HL-60 (cell line): ENCODE measurements around the gene RPIA.

ENCODE experiments used
- DNase-seq, 2 experiments: peaks; one replicate each; pipeline ENCODE4 v3.0.0-alpha.2; 2010 to 2020; ENCODE audit warnings: low read depth in 1 of 2, low spot score in 1 of 2
- H3K27ac ChIP-seq: fragments of 250-450 bp; sonication (Bioruptor Pico); replicated peaks from 2 replicates; pipeline ENCODE4 v1.5.1; 2020; ENCODE audit warnings: mild to moderate bottlenecking, moderate library complexity
- H3K27me3 ChIP-seq: fragments of 250-450 bp; sonication (Bioruptor Pico); 2 replicates; pipeline ENCODE4 v1.5.1; 2021; ENCODE audit warnings: mild to moderate bottlenecking, moderate library complexity; ENCODE audit not compliant: insufficient read depth, poor library complexity, severe bottlenecking
- H3K4me3 ChIP-seq: replicated peaks from 2 replicates; pipeline ENCODE4 v1.5.1; 2011; ENCODE audit warnings: mild to moderate bottlenecking, control low read depth, low read length; ENCODE audit not compliant: insufficient read depth
- GABPA ChIP-seq: IDR thresholded peaks from 2 replicates; pipeline ENCODE4 v1.6.1; 2012; ENCODE audit warnings: low read depth
- POLR2AphosphoS5 ChIP-seq: IDR thresholded peaks from 2 replicates; pipeline ENCODE4 v1.6.1; 2012; ENCODE audit warnings: low read depth
- REST ChIP-seq: IDR thresholded peaks from 2 replicates; pipeline ENCODE4 v1.6.1; 2012; ENCODE audit warnings: low read depth; ENCODE audit not compliant: insufficient replicate concordance
- SPI1 ChIP-seq: IDR thresholded peaks from 2 replicates; pipeline ENCODE4 v1.6.1; 2012; ENCODE audit warnings: low read depth, mild to moderate bottlenecking, borderline replicate concordance
- TF ChIP-seq, protein P1 (sequence below): IDR thresholded peaks from one replicate; pipeline ENCODE4 v1.5.1; 2011; ENCODE audit warnings: low read length, control low read depth, inconsistent platforms; ENCODE audit not compliant: insufficient read depth

RPIA gene

GRCh38 chr2:88698498-88699233 is 7.2 kb downstream of the RPIA start:
- no peak overlapping the region for H3K4me3 ChIP-seq
- no peak for TF ChIP-seq GABPA
- TF ChIP-seq, protein P1, sequence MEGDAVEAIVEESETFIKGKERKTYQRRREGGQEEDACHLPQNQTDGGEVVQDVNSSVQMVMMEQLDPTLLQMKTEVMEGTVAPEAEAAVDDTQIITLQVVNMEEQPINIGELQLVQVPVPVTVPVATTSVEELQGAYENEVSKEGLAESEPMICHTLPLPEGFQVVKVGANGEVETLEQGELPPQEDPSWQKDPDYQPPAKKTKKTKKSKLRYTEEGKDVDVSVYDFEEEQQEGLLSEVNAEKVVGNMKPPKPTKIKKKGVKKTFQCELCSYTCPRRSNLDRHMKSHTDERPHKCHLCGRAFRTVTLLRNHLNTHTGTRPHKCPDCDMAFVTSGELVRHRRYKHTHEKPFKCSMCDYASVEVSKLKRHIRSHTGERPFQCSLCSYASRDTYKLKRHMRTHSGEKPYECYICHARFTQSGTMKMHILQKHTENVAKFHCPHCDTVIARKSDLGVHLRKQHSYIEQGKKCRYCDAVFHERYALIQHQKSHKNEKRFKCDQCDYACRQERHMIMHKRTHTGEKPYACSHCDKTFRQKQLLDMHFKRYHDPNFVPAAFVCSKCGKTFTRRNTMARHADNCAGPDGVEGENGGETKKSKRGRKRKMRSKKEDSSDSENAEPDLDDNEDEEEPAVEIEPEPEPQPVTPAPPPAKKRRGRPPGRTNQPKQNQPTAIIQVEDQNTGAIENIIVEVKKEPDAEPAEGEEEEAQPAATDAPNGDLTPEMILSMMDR: no peak
- no peak for TF ChIP-seq SPI1
- 0 out of 2 replicates have a peak overlapping the region, but pooled peaks have one; percentile 8 for H3K27ac ChIP-seq
- DNase-seq: no peak
- no peaks in the 10 kb centered on the region for H3K27me3 ChIP-seq

DNA sequence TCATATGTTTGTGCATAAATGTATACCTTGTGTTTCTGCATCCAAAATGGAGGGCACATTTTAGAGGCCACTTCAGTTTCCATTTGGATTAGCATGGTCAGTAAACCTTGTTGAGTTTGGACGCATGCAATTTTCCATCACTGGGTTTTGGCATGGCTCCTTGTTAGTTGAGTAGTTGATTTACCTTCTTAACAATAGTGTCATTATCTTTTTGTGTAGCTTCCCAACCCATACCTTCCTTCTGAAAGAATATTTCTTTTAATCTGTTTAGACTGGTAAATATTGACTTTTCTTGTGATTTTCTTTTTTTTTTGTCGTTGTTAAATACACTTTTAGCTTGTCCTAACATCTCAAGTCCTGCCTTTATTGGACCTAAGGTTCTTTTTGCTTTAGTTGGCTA is 15.5 kb downstream of the RPIA start:
- Histone ChIP-seq H3K27ac (no peak overlapping the region), H3K4me3 (no peak overlapping the region), H3K27me3 (no peaks in the 10 kb centered on the region)
- DNase-seq: no peak
- no peak for TF ChIP-seq GABPA
- TF ChIP-seq SPI1: no peak
- TF ChIP-seq, protein P1: no peak
- TF ChIP-seq POLR2AphosphoS5: no peak

GRCh38 chr2:88709181-88709631 is 17.7 kb downstream of the RPIA start:
- TF ChIP-seq, protein P1: no peak
- TF ChIP-seq POLR2AphosphoS5 (no peak), REST (no peak), SPI1 (no peak), GABPA (no peak)
- H3K27me3 ChIP-seq: no peaks in the 10 kb centered on the region
- H3K27ac ChIP-seq: no peak overlapping the region
- no peak for DNase-seq
- no peak overlapping the region for H3K4me3 ChIP-seq

GRCh38 chr2:88711289-88711688 is 19.8 kb downstream of the RPIA start:
- no peak for DNase-seq
- Histone ChIP-seq H3K27ac (no peak overlapping the region), H3K27me3 (no peaks in the 10 kb centered on the region), H3K4me3 (no peak overlapping the region)
- TF ChIP-seq POLR2AphosphoS5 (no peak), REST (no peak), GABPA (no peak), SPI1 (no peak)
- TF ChIP-seq, protein P1: no peak
